ENCODE results near the gene ZNF341. TPM values are rescaled to one million over a fixed set of nuclear protein-coding genes. Genes with fewer than 3 reads are reported as not detected.

The ZNF341 gene
- total and polyA plus RNA-seq, 2 experiments from 2014 or later = 4.3 to 6.1 TPM

GRCh38 chr20:33784225-33784624 is 52.4 kb downstream of the ZNF341 start (continued):
- TF ChIP-seq ZNF462 (CRISPR knock-in tag; IDR thresholded peaks at IDR 0.05) = no peak
- no peak for TF ChIP-seq REST (IDR thresholded peaks at IDR 0.05; ENCODE audit: unreplicated experiment)
- TF ChIP-seq ZNF331 (CRISPR knock-in tag; IDR thresholded peaks at IDR 0.05; ENCODE audit: low read depth) = no peak
- TF ChIP-seq EZH2 (IDR thresholded peaks at IDR 0.05; ENCODE audit: low read depth, unreplicated experiment) = no peak
- no peak for TF ChIP-seq CTCF (conservative IDR thresholded peaks at IDR 0.05; ENCODE audit: low read depth in 2 of 2)

All from GM23338 (cell line).